A673 (cell line): Measurements from ENCODE around the gene LGALS12.

Source experiments
- CTCF ChIP-seq: fragments of 300-800, 200-600 bp; sonication (generic); conservative IDR thresholded peaks from 2 replicates; pipeline ENCODE4 v1.5.1; 2017; ENCODE audit warnings: low read depth, mild to moderate bottlenecking, antibody characterized with exemption, low read length, moderate library complexity, mixed read lengths
- EZH2 ChIP-seq: fragments of 200-600 bp; sonication (generic); IDR thresholded peaks from 2 replicates; pipeline ENCODE4 v1.6.1; 2017; ENCODE audit warnings: borderline replicate concordance, low read depth, mild to moderate bottlenecking, mixed read lengths, antibody characterized with exemption, low read length; ENCODE audit not compliant: poor library complexity, severe bottlenecking

GRCh38 chr11:63511048-63511748 lies 5.3 kb downstream of the LGALS12 start:
- no peak for TF ChIP-seq CTCF
- TF ChIP-seq EZH2: no peak
